Adrenal gland (tissue), 12 donors: Measurements from ENCODE around the gene ABLIM2. TPM values are rescaled to one million over a fixed set of nuclear protein-coding genes. Genes with fewer than 3 reads are reported as not detected.

ENCODE experiments used
- DNase-seq, 7 donors: peaks; one replicate each; pipeline ENCODE4 v3.0.0-alpha.2; 2019 to 2020
- H3K27ac ChIP-seq, 5 donors: fragments of 200-600 bp; sonication (generic) in 4 of 5; 1 replicate in 3 of 5; 2 replicates in 2 of 5; pipeline versions ENCODE4 v1.5.1 to v1.8.0; 2016 to 2020; ENCODE audit warnings: mild to moderate bottlenecking in 1 of 5
- H3K27me3 ChIP-seq: fragments of 200-600 bp; 2 replicates; pipeline ENCODE4 v1.8.0; 2021
- H3K36me3 ChIP-seq, 2 donors: fragments of 200-600 bp; replicated peaks in 1 of 2; 1 replicate in 1 of 2; 2 replicates in 1 of 2; pipeline versions ENCODE4 v1.5.1 to v1.8.0; 2018 to 2022
- H3K4me1 ChIP-seq, 2 donors: fragments of 200-600 bp; replicated peaks in 1 of 2; 1 replicate in 1 of 2; 2 replicates in 1 of 2; pipeline versions ENCODE4 v1.5.1 to v1.8.0; 2018 to 2021
- H3K4me3 ChIP-seq, 4 donors: fragments of 200-600 bp; sonication (generic) in 3 of 4; one replicate each; pipeline ENCODE4 v1.5.1; 2016 to 2018
- H3K9me3 ChIP-seq, 3 donors: fragments of 200-600 bp; sonication (generic) in 1 of 3; replicated peaks in 1 of 3; 1 replicate in 2 of 3; 2 replicates in 1 of 3; pipeline versions ENCODE4 v1.5.1 to v1.8.0; 2016 to 2021
- CTCF ChIP-seq, 6 experiments: fragments of 450-650 bp in 4 of 6; fragments of 200-600 bp in 2 of 6; sonication (generic) in 1 of 6; IDR thresholded peaks; 1 replicate in 5 of 6; 2 replicates in 1 of 6; pipeline versions ENCODE4 v1.5.1 to v1.8.0; 2016 to 2021; ENCODE audit warnings: antibody characterized with exemption in 6 of 6, mild to moderate bottlenecking in 2 of 6, moderate library complexity in 1 of 6
- POLR2A ChIP-seq, 2 donors: fragments of 450-650 bp; IDR thresholded peaks; one replicate each; pipeline ENCODE4 v1.6.1; 2017; ENCODE audit warnings: antibody characterized with exemption in 2 of 2, mild to moderate bottlenecking in 2 of 2, moderate library complexity in 1 of 2
- WGBS, 4 donors: extraction: QIAGEN DNeasy Blood & Tissue Kit in 2 of 4; methylation state at CpG; one replicate each; pipeline versions ENCODE4 v1.1.5 to v1.1.7; 2013 to 2017; 5-methylcytosine and 5-hydroxymethylcytosine counted together
- intact Hi-C, 2 donors: fragments of 100-400 bp; cut with DNase I; formaldehyde crosslinking; loops; one replicate each; pipeline versions ENCODE4 v1.14.1 to v1.15.0; 2022 to 2023
- polyA plus RNA-seq, 3 donors: library from polyadenylated mRNA; stranded (reverse); fragments of 200-250 nt in 2 of 3; fragments of 350-450 nt in 1 of 3; fragmentation: Illumina TruSeq in 1 of 3; extraction: RNeasy Lipid Tissue Mini Kit (QIAGEN cat#74804) in 1 of 3; gene quantifications; one replicate each; pipeline ENCODE4 v1.2.3, GENCODE V29; 2013 to 2014
- total RNA-seq, 9 donors: library from RNA; depleted of rRNA in 4 of 9; stranded (reverse); fragments of >200 nt in 4 of 9; fragments of 120-200 nt in 1 of 9; fragmentation: NEBNext Ultra II Directional in 1 of 9; extraction: Animal tissue kit (Norgen Biotek cat#: 25700) in 1 of 9; gene quantifications; one replicate each; pipeline versions ENCODE4 v1.1.0 to v1.2.4, GENCODE V29; 2013 to 2023
- donor health status: healthy with polysubstance abuse.
- donor health status: Bipolar disorder and iron deficiency.
- donor health status: DM: yes; HTN: yes; CAD: no.
- donor health status: DM: no; HTN: no; CAD: no.
- donor health status: DM: no; HTN: no; CAD: no.
- donor health status: DM: yes; HTN: yes; CAD: no.

Gene ABLIM2
- total and polyA plus RNA-seq, 12 donors = 5.8 to 31.2 (median 14.6) TPM

GRCh38 chr4:7970361-7970946, 188.2 kb downstream of the ABLIM2 start:
- no peak for DNase-seq
- no peak overlapping the region for H3K4me3 ChIP-seq
- H3K27me3 ChIP-seq = no peaks in the 10 kb centered on the region
- H3K27ac ChIP-seq = peak overlapping the region in 4 of 5 donors; percentile 32 to 75 (median 62)
- WGBS, 4 donors = 74 to 84% (median 78%) methylated on average over 8 to 13 of the region's 13 CpGs
- no peaks in the 10 kb centered on the region for H3K36me3 ChIP-seq
- H3K9me3 ChIP-seq = no peaks in the 10 kb centered on the region
- TF ChIP-seq CTCF (IDR thresholded peaks at IDR 0.05) = no peak
- TF ChIP-seq POLR2A (IDR thresholded peaks at IDR 0.05) = no peak
- H3K4me1 ChIP-seq = peaks cover 0 to 15% of the 10 kb centered on the region in 2 donors
- intact Hi-C loops = no loop called here

DNA sequence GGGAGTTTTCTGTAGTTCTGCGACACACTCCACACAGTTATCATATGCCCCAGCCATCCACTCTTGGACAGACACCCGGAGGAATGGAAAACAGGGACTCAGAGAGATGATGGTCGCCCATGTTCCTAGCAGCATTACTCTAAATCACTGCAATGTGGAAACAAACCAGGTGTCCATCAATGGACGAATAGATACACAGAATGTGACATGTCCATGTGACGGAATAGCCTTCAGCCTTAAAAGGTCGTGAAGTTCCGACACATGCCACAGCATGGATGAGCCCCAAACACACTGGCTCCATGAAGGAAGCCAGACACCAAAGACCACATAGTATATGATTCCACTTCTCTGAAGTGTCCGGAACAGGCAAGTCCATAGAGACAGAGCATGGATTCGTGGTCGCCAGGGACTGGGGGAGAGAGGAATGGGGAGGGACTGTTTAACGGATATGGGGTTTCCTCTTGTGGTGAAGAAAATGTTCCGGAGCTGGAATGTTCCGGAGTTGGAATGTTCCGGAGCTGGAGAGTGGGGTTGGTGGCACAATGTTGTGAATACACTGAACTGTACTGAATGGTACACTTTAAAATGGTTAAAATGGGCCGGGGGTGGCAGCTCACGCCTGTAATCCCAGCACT, 190.2 kb downstream of the ABLIM2 start:
- Histone ChIP-seq H3K4me1 (peaks cover 0 to 15% of the 10 kb centered on the region in 2 donors), H3K36me3 (no peaks in the 10 kb centered on the region), H3K27me3 (no peaks in the 10 kb centered on the region), H3K27ac (peak overlapping the region in 2 of 5 donors; percentile 18 to 43), H3K4me3 (no peak overlapping the region), H3K9me3 (no peaks in the 10 kb centered on the region)
- intact Hi-C loops = no loop called here
- 62 to 80% (median 76%) methylated on average over 16 of the region's 16 CpGs for WGBS, 4 donors
- no peak for DNase-seq
- TF ChIP-seq POLR2A (IDR thresholded peaks at IDR 0.05) (no peak), CTCF (IDR thresholded peaks at IDR 0.05) (no peak)

- Histone ChIP-seq H3K4me3 (no peak overlapping the region), H3K27me3 (no peaks in the 10 kb centered on the region), H3K27ac (peak overlapping the region in 2 of 5 donors; percentile 18 to 43), H3K9me3 (no peaks in the 10 kb centered on the region), H3K36me3 (no peaks in the 10 kb centered on the region), H3K4me1 (peaks cover 0 to 15% of the 10 kb centered on the region in 2 donors)
- 79 to 85% (median 81%) methylated on average over 13 to 21 of the region's 21 CpGs for WGBS, 4 donors
- TF ChIP-seq CTCF (IDR thresholded peaks at IDR 0.05) (no peak), POLR2A (IDR thresholded peaks at IDR 0.05) (no peak)
- intact Hi-C loops = no loop called here
- no peak for DNase-seq
These were observed 190.9 kb downstream of the ABLIM2 start for GRCh38 chr4:7967501-7968261.

- H3K4me1 ChIP-seq = peaks cover 0 to 15% of the 10 kb centered on the region in 2 donors
- WGBS, 4 donors = 81 to 93% (median 89%) methylated on average over 8 to 9 of the region's 9 CpGs
- H3K9me3 ChIP-seq = no peaks in the 10 kb centered on the region
- DNase-seq = no peak
- no peak overlapping the region for H3K4me3 ChIP-seq
- H3K27me3 ChIP-seq = no peaks in the 10 kb centered on the region
- H3K36me3 ChIP-seq = no peaks in the 10 kb centered on the region
- intact Hi-C loops = no loop called here
- no peak overlapping the region for H3K27ac ChIP-seq
- TF ChIP-seq POLR2A (IDR thresholded peaks at IDR 0.05) (no peak), CTCF (IDR thresholded peaks at IDR 0.05) (no peak)
These were observed 191.6 kb downstream of the ABLIM2 start for GRCh38 chr4:7967063-7967440.
